Measurements from ENCODE around the gene RAET1E.
A peak's percentile ranks its signal among the peaks of the same experiment; 100 is the strongest.
"Not testable (repeated sequence)": the region's sequence is repeated elsewhere in the genome, so short reads cannot be mapped to it uniquely, and the experiment has no call there.

Gene RAET1E

DNA sequence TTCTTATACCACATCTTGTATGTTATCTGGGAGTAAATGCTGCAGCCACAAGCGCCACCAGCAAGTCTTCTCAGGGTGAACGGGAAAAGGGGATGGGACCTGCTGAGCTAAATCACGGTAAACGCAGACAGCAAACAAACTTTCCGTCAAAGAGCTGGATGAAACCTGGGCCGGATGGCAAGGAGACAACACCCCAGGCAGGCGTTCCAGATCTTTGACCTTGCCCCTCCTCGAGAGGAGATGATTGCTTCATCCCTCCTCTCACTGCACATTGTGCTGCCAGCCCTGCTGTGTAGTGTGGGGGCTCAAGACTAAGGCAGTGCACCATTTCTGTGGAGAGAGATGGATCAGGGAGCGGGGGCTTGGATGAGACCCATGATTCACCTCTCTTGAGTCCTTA lies 9.8 kb downstream of the RAET1E start:
- DNase-seq, result no peak

DNA sequence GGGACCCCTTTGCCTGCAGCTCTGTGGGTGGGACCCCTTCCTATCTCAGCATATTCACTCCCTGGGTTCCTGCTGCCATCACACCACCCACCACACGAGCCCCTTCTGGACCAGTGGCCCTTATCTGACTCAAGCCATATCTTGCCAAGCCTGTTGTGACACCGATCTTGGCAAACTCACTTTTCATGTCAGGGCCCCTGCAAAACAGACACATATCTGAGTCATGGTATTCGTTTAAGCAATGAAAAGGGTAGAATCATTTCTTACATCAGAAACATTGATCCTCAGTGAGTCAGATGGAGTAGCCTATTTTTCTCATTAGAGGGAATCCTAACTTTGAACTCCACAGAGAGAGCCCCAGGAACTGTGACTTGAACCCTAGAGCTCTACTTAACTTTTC lies 10.6 kb downstream of the RAET1E start:
- no peak for DNase-seq

DNA sequence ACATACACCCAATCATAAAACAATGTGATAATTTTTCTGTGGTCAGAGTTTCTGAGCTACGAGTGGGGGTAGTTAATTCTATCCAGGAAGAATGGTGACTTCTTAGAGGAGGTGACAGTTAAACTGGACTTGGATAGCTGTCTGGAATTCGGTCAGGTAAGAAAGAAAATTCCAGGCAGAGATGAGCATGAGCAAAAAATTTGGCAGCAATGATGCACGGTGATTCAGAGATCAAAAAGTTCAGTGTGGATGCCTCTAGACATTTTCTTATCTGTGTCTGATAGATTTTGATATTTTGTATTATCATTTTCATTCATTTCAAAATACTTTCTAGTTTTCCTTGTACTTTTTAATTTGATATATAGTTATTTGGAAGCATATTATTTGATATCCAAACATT lies 12.0 kb downstream of the RAET1E start:
- DNase-seq, result no peak

DNA sequence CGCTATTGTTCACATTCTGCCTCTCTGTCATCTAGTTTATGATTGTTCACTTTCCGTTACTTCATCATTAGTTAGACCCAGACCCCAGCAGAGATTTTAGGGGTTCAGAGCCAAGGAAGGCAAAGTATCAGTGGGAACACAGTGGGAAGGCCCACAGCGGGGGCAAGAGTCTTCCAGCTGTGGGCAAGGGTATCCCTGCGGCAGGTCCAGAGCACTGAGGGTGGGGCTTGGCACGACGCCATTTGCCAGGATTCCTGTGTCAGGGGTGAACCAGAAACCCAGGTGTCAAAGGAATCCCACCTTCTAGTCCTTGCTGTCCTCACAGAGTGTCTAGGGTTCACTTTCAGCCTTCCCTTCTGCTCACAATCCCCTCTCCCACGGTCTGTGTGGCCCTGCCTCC lies 13.3 kb downstream of the RAET1E start:
- DNase-seq, result no peak

GRCh38 chr6:149884215-149884614 lies 13.7 kb downstream of the RAET1E start:
- no peak for DNase-seq

DNA sequence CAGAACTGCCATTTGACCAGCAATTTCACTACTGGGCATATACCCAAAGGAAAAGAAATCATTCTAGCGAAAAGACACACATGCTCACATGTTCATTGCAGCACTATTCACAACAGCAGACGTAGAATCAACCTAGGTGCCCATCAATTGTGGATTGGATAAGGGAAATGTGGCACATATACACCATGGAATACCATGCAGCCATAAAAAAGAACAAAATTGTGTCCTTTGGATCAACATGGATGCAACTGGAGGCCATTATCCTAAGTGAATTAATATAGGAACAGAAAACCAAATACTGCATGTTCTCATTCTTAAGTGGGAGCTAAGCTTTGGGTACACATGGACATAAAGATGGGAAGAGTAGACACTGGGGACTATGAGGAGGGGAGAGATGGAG lies 16.1 kb downstream of the RAET1E start:
- no peak for DNase-seq

GRCh38 chr6:149881066-149881766 lies 16.7 kb downstream of the RAET1E start:
- no peak for DNase-seq

- no peak for DNase-seq
Measured at GRCh38 chr6:149877659-149878058, 20.3 kb downstream of the RAET1E start.

- no peak for DNase-seq
Measured at GRCh38 chr6:149876241-149876933, 21.5 kb downstream of the RAET1E start.

DNA sequence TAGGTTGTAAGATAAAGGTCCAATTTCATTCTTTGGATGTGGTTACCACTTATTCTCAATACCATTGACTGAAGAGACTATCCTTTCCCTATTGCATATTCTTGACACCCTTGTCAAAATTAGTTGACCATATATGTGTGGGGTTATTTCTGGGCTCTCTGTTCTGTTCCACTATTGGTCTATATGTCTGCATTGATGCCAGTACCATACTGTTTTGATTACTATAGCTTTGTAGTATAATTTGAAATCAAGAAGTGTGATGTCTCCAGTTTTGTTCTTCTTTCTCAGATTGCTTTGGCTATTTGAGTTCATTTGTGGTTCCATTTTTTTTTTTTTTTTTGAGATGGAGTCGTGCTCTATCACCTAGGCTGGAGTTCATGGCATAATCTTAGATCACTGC lies 25.7 kb downstream of the RAET1E start:
- DNase-seq, result no peak

- no peak for DNase-seq
Measured at GRCh38 chr6:149871182-149871581, 26.7 kb downstream of the RAET1E start.

- DNase-seq, result no peak
Measured at GRCh38 chr6:149869275-149869892, 28.5 kb downstream of the RAET1E start.

GRCh38 chr6:149867876-149868640 lies 29.9 kb downstream of the RAET1E start:
- no peak for DNase-seq

DNA sequence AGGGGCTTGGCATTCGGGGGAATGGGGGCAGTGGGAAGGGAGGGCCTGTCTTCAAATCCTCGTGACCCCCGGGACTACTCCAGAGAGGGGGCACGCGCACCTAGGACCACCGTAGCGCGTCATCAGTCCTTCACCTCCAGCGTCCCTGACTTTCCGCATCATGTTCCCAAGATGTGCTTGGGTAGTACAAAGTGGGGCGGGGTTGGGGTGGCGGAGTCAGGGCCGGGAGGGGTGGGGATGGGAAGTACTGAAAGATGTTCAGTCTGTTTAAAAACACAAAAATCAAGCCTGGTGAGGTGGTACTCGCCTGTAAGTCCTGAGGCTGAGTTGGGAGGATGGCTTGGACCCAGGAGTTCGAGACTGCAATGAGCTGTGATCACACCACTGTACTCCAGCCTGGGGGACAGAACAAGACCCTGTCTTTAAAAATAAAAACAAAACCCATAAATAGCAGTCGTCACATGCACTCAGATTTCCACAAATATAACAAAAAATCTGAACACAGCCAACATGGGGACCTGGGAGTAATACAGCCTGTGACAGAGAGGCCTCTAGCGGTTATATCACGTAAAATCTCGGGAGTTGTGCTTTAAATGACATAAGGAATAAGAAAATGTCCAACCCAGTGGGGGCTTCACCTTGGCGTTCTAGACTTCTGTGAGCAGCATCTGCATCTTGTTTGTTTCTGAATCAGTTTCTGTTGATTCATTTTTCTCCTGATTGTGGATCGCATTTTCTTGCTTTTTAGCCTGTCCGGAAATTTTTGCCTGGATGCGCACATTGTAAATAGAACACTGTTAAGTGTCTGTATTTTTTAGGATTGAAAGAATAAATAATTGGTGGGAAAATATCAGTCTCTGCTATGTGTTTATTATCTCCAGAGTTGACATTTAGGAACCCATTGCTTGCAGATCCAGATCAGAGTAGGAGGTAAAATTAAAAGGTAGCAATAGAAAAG lies 33.1 kb downstream of the RAET1E start:
- peak in 1 of 2 donors; percentile 28 for DNase-seq

DNA sequence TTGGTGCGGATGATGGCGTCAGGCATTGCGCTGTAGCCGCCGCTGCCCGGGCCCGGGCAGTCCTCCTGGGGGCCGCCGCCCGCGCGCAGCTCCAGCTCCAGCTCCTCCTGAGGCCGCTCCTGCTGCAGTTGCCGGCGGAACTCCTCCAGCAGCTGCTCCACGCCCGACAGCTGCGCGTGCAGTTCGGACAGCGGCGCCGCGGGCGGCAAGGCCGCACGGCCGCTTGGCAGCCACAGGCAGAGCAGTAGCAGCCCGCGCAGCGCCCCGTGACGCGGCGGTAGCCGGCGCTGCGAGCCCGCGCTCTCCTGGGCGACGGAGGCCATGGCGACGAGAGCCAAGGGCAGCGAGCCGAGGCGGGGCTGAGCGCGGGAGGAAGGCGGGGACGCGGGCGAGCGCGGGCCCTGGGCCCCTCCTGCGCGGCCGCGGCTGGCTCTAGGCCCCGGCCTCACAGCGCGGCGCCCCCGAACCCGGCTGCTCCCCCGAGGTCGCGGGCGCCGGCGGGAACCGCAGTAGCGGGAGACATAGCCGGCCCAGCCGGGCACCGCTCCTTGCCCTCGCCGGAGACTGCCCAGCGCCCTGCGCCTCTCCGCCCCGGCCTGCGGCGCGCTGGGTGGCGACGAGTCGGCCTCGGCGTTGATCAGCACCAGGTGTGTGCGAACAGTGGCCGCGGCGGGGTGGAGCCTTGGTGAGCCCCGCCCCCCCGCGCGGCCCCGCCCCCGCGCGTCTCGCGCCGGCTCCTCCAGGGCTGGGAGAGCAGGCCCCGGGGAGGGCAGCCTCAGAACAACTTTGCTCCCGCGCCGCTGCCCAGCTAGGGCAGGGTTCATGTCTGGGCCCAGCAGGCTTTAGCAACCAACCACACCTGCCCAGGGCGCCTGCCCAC lies 34.0 kb downstream of the RAET1E start, which contains the start of gene LRP11:
Gene LRP11, minus strand, starts transcription at position 662 of the 880 bp plus-strand sequence. Its CDS starts 339 bp downstream, at position 323.
- DNase-seq, result peak; percentile 82 to 83

- peak; percentile 36 to 57 for DNase-seq
Measured at GRCh38 chr6:149862922-149863697, 34.8 kb downstream of the RAET1E start.

DNA sequence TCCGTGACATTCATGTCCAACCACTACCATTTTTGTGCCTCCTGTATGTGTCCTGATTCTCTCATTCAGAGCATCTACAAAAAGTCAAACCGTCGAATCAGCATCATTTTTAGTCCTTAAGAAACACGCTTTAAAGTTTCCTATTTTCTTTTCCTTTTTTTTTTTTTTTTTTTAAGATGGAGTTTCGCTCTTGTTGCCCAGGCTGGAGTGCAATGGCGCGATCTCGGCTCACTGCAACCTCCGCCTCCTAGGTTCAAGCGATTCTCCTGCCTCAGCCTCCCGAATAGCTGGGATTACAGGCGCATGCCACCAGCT lies 35.5 kb downstream of the RAET1E start:
- DNase-seq, result not testable (repeated sequence)

DNA sequence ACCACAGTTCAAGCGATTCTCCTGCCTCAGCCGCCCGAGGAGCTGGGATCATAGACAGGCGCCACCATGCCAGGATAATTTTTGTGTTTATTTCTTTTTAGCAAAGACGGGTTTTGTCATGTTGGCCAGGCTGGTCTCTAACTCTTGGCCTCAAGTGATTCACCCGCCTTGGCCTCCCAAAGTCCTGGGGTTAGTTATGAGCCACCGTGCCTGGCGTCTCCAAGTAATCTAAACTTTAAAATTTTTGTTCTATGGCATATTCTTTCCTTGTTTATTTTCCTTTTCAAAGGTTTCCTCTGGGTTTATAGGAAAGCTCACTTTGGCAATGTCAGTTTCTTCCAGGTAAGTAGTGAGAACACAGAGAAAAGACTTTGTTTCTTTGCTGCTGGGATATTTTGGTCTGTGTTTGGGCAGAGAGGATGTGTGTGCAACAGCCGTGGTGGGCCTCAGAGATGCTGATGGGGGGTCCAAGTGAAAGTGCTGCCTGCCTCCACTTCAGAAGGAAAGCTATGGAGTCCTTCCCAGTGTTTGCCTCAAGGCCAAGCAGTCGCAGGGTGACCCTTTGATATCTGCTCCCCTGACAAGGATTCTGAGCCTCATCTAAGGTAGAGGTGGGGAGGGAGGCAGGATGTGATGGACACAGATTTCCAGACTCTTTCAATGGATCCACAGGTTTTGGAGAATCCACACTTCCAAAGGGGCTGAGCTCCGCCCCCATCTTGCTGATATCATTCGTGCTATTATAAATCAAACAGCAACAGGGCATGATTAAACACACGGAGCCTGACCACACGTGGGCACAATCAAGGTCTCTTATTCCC lies 36.1 kb downstream of the RAET1E start:
- no peak for DNase-seq

DNA sequence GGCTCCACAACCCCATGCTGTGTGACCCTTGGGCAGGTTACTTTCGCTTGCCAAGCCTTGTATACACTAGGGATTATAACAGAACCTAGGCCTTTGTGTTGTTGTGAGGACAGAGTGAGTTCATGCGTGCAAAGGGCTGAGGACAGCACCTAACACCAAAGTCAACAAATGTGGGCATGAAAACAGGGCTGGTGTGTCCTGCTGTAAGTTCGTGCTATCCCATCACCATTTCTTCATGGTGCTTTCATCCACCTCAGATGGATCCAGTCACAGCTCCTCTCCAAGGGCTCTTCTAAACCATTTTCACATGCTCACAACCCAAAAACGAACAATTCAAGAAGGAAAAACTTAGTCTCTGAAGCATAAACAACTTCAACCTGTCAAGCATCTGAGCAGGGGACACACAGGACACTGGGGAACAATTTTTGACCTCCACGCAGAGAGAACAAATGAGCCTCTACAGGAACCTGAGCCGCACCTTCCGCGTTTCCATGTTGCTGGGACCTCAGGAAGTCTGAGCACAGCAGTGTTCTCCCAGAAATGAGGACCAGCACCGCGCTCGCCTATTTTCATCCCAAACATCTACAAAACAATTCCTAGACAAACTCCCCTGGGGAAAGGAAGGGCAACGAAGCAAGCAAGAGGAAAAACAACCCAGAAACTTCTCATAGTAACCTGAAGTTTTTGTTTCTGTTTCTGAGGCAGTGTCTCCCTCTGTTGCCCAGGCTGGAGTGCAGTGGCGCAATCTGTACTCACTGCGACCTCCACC lies 36.9 kb downstream of the RAET1E start:
- no peak for DNase-seq
